ENCODE data around the gene PPP2CA. TPM values are rescaled to one million over a fixed set of nuclear protein-coding genes. Genes with fewer than 3 reads are reported as not detected.
A peak's percentile ranks its signal among the peaks of the same experiment; 100 is the strongest.

The PPP2CA gene
- total and polyA plus RNA-seq, 8 donors, result 109 to 153 (median 135) TPM

DNA sequence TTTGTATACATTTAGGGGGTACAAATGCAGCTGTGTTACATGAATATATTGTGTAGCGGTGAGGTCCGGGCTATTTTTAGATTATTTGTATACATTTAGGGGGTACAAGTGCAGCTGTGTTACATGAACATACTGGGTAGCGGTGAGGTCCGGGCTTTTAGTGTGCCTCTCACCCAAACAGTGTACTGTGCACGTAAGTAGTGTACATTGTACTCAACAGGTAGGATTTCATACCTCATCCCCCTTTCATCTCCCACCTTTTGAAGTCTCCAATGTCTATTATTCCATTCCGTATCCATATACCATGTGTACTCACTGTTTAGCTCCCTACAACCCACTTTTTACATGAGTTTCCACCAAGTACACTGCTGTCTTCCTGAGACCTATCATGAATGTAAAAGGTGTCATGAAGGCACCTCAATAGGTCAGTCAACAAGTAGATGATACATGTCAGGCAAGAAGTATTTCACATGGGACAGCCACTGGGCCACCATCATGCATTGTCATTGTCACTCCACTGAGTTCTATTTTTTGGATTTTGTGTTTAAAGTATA lies 76.8 kb downstream of the PPP2CA start:
- Histone ChIP-seq H3K4me3 (no peak overlapping the region), H3K36me3 (peaks cover 0 to 91% of the 10 kb centered on the region in 2 donors), H3K9me3 (no peaks in the 10 kb centered on the region), H3K27me3 (no peaks in the 10 kb centered on the region), H3K4me1 (peaks cover 0 to 46% of the 10 kb centered on the region in 2 donors), H3K27ac (no peak overlapping the region)
- no peak for TF ChIP-seq CTCF (IDR thresholded peaks at IDR 0.05)
- intact Hi-C loops (cut with DNase I), result no loop called here
- no peak for ATAC-seq
- no peak for DNase-seq

GRCh38 chr5:134148316-134148715 lies 77.6 kb downstream of the PPP2CA start:
- peaks cover 0 to 46% of the 10 kb centered on the region in 2 donors for H3K4me1 ChIP-seq
- H3K9me3 ChIP-seq, result no peaks in the 10 kb centered on the region
- ATAC-seq (no peak), DNase-seq (no peak)
- H3K27ac ChIP-seq, result no peak overlapping the region
- no peaks in the 10 kb centered on the region for H3K27me3 ChIP-seq
- TF ChIP-seq CTCF (IDR thresholded peaks at IDR 0.05), result no peak
- peaks cover 0 to 91% of the 10 kb centered on the region in 2 donors for H3K36me3 ChIP-seq
- intact Hi-C loops (cut with DNase I), result no loop called here
- no peak overlapping the region for H3K4me3 ChIP-seq

GRCh38 chr5:134146651-134147518 lies 79.0 kb downstream of the PPP2CA start:
- DNase-seq, result peak in 1 of 4 donors; percentile 54
- intact Hi-C loops (cut with DNase I), result no loop called here
- TF ChIP-seq CTCF (IDR thresholded peaks at IDR 0.05), result no peak
- H3K9me3 ChIP-seq, result no peaks in the 10 kb centered on the region
- ATAC-seq, result no peak
- peaks cover 0 to 86% of the 10 kb centered on the region in 2 donors for H3K36me3 ChIP-seq
- no peak overlapping the region for H3K4me3 ChIP-seq
- H3K27ac ChIP-seq, result no peak overlapping the region
- H3K27me3 ChIP-seq, result no peaks in the 10 kb centered on the region
- H3K4me1 ChIP-seq, result peaks cover 0 to 44% of the 10 kb centered on the region in 2 donors

- Histone ChIP-seq H3K36me3 (peaks cover 0 to 82% of the 10 kb centered on the region in 2 donors), H3K9me3 (no peaks in the 10 kb centered on the region), H3K27me3 (no peaks in the 10 kb centered on the region), H3K4me1 (peaks cover 0 to 35% of the 10 kb centered on the region in 2 donors), H3K27ac (peak overlapping the region in 1 of 2 donors; percentile 34), H3K4me3 (no peak overlapping the region)
- DNase-seq (peak in 2 of 4 donors; percentile 62 to 71), ATAC-seq (peak; percentile 88)
- TF ChIP-seq CTCF (IDR thresholded peaks at IDR 0.05), result peak; percentile 89 to 97
- intact Hi-C loops (cut with DNase I), result no loop called here
Measured at GRCh38 chr5:134145779-134146581, 79.9 kb downstream of the PPP2CA start.

Measured in left lung (tissue), 10 donors.